NCI-H146 treated with DMSO at 0.1 percent for 48 hours (cell line): ENCODE results near the gene TBC1D22A.

ENCODE experiments used
- DNase-seq: peaks from one replicate; lab custom pipeline; 2025; ENCODE audit not compliant: unreplicated experiment; lab: John Stamatoyannopoulos, UW

Gene TBC1D22A

DNA sequence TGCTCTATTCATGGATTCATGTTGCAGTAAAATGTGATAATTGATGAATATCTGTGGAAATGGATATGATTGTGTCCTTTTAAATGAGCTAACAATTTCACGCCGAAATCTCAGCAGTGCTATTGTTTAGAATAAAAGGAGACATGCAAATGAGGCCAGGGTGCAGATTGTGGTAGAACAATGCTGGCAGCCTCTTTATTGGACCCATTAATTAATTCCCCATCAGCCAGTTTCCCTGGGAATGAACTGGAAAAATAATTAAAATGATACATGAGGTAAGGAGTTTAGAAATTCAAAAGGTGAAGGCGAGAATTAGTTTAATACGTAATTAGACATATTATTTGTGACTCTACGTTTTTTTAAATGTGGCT lies 306.2 kb downstream of the TBC1D22A start:
- no peak for DNase-seq

DNA sequence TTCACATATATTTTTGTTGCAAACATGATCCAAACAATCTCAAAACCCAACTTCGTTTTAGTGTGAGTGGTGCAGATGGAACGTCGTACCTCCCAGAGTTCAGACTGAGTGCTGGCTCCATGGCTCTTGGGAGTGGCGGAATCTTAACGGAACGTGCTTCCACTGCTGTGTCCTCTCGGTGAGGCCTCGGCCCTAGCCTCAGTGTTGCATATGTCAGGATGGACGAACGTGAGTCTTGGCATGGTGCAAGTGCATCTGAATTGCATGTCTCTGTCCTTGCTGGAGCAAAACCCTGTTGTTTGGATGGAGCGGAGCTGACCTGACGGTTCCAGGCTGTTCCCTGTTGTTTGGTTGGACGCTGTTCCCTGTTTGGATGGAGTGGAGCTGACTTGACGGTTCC lies 306.8 kb downstream of the TBC1D22A start:
- DNase-seq = no peak

DNA sequence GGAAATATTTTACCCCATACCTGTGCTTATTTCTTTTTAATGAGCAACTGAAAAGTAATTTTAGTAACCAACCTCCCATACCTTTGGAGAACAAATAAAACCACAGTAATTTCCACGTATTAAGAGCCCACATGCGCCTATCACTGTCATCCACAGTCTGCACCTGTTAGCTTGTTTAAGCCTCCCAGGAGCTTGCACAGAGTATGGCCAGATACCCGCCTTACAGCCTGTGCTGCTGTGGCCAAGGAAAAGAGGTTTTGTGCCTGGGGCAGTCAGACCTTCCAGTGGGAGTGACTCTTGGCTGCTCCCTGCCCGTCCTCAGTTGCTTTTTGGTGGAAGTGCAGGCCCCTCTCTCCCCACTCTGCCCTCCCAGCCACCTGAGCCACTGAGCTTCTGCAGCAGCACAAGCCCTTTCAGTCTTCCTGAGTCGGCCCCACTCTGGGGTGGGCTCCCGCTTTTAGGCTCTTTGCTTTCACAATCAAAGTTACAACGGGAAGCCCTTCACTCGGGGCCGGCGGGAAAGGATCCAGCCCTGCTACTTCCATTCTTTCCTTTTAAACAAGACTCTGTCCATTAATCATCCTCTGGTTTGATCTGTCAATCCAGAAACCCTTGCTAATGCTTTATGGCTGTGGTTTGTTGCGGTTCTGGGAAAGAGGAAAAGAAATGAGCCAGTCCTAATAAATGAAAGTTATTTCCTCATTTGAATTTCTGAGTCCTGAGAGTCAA lies 308.8 kb downstream of the TBC1D22A start:
- no peak for DNase-seq

DNA sequence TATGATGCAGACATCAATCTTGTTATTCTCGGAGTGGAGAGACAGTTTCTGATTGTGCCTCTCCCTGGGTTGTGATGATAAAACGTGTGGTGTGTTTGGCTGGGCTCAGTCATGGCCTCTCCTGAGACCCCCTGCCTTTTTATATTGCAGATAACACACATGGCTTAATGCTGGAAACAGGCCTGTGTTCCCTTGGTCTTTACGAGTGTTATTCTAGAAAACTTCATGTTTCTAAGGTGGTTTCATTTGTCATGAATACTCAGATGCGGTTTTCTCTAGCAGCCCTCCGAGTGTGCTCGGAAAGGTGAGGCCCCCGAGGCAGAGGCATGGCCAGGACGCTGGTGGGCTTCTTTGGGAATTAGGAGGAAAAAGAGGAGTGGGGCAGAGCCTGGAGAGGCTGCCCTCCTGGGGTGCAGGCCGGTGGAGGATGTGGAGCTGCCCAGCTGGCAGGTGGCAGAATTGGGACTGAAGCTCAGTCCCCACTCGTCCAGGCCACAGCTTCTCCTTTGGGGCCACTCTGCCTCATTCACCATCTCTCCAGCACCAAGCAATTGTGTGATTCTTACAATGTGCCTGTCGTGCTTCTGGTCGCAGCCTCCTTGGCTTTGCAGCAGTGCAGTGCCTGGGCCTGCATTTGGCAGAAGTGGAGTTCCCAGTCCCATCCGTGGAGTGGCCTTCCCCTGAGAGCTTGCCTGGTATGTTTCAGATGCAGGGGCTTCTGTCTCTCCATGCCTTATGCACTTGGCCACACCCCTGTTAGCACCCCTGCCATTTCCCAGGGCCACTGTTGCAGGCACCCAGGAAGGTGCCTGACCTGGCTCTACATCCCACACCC lies 309.6 kb downstream of the TBC1D22A start:
- DNase-seq = no peak

DNA sequence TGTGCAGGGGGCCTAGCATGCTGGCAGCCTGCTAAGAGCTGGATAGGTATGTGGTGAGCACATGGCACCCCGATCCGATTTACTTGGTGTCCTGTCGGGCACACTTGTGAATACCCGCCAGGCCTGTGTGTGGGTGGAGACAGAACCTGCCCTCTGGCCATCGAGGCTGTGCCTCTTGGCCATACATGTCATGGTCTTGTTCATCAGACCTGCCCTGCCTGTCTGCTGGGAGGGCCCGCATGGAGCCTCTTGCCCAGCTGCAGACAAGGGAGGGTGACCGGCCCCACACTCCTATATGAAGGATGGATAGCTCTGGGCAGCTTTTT lies 310.2 kb downstream of the TBC1D22A start:
- no peak for DNase-seq

DNA sequence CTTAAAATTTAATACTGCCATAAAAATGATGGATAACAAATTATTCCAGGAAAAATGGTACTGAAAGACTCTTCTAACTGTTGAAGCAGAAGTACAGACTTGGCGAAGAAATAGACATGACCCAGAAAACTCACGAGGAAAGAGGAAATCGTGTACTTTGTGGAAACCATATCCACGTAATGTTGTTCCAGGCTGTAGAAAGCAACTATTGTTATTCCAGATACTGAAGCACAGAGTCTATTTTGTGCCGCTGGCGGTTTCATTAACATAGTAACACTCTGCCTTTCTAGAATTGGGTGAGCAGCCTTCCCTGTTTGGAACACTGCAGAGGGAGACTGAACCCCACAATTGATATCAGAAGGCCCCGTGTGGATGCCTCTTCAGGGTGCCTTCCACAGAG lies 310.6 kb downstream of the TBC1D22A start:
- DNase-seq = no peak

DNA sequence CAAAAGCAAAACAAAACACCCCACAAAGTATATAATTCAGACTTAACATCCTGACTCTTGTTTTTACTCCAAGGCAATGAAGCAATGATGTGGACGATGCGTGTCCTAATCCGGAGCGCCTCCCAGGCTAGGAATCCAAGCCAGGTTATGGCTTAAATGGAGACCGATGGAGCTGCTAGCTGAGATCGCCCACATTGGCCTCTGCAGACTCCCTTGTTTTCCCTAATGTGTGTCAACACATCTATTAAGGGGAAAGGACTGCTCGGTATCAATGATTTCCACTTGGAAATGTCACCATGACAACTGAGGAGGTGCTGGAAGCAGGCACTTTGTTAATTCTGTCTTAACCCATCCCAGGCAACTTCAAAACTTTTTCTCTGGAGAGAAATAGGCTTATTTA lies 311.7 kb downstream of the TBC1D22A start:
- DNase-seq = no peak

DNA sequence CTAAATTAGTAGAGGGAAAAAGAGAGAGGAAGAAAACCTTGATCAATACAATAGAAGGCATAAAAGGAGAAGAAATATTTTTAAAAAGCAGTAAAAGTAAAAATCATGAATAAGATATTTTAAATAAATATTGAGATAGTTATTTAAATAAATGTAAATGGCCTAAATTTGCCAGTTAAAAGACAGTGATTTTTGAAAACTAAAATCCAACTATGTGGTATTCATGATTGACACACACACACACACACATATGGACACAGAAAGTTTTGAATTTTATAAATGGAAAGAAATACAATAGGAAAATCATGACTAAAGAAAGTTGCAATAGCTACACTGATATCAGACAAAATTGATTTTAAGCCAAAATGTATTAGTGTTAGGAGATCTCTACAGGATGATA lies 313.1 kb downstream of the TBC1D22A start:
- DNase-seq = no peak

DNA sequence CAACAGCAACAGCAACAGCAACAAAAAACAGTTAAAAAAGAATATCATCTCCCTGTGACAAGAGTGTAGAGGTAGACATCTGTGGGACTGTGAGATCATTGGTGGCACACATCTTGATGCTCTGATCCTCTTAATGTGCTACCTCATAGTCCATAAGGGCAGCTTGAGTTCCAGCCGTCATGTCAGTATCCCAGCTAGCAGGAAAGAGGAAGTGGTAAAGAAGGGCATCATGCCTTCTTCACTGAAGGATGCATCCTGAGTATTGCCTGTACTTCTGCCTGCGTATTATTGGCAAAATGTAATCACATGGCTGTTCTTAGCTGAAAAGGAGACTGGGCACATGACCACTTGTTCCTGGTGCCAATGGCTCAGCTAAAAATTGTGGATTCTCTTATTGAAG lies 314.3 kb downstream of the TBC1D22A start:
- DNase-seq = no peak

DNA sequence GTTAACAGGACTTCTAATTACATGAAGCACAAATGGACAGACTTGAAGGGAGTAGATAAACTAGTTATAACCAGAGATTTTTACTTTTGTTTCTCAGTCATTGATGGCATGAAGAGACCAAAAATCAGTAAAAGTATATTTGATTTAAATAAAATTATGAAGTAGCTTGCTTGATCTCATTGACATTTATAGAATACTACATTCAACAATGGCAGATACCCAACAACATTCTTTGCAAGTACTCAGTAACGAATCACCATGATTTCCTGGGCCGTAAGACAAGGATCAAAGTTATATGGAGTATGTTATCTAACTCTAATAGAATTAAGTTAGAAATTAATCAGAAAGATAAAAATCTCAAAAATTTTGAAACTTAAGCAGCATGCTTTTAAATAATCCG lies 317.6 kb downstream of the TBC1D22A start:
- DNase-seq = no peak

DNA sequence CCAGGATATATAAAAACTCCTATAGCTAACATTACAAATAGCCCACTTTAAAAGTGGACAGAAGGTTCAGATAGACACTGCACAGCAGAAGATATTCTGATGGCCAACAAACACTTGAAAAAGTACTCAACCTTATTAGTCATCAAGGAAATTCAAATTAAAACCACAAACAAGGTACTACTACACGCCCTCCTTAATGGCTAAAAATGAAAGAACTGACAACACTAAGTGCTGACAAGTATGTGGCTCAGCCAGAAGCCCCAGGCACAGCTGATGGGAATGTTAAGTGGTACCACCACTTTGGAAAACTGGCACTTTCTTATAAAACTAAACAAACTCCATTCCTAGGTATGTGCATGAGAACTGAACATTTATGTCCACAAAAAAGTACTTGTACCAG lies 320.1 kb downstream of the TBC1D22A start:
- DNase-seq = no peak

DNA sequence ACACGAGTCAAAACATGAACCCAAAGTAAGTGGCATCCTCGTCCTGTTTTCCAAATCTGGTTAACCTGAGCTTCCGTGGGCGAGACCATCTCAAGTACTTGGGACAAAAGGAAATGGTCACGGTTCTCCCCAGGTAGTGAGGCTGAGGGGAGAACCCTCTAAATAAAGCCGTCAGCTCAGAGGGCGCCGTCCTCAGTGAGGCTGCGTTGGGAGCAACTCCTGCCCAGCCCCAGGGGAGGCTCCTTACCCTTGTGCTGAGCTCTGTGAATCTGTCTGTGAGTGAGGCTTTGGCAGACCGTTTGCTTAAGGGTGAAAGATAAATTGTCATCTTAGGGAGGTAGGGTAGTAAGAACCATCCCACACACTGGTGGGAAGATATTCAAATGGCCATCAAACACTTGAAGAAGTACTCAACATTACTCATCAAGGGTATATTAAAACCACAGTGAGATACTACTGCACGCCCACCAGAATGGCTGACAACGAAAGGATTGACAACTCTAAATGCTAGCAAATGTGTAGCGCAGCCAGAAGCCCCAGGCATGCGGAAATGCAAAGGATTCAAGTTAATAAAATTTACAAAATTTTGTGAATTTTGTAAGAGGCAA lies 321.0 kb downstream of the TBC1D22A start:
- no peak for DNase-seq

DNA sequence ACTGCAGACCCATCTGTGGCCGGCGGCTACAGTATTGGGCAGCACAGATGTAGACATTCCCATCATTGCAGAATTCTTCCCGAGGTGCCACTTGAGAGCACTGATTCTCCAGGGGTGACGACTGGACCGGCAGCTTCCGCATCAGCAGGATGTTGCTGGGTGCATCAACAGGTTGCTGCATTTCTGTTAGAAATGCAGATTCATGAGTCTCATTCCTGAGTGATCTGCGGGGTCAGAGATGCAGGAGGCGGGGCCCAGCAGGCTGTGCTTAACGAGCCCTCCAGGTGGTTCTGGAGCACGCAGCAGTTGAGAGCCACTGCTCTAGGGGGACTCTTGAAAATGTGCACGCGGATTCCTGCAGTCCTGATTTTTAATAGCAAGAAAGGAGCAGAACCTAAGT lies 321.8 kb downstream of the TBC1D22A start:
- no peak for DNase-seq

DNA sequence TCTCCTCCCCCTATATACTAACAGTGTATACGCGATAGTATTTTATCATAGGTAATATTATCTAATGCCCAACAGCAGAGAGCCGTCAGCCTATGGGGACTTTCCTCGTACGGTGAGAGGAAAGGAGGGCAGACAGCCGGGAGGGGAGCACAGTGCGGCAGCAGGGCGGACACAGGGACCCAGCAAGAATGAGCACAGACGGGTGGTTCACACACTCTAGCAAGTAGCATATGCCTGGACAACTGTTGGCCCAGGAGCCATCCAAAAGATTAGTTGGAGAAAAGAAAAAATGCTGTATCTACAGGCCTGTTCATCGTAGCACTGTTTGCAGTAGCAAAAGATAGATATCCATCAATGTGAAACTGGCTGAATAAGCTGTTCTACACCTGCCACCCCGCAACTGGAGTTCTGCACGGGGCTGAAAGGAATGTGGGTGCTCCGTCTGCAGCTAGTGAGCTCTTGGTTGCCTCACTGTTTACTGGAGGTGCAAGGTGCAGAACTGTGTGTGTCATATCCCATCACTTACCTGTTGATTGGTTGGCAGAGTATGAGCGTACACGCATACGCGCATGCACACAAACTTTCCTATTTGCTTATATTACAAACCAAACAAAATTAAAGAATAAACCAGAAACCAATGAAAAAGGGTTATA lies 324.3 kb downstream of the TBC1D22A start:
- no peak for DNase-seq

DNA sequence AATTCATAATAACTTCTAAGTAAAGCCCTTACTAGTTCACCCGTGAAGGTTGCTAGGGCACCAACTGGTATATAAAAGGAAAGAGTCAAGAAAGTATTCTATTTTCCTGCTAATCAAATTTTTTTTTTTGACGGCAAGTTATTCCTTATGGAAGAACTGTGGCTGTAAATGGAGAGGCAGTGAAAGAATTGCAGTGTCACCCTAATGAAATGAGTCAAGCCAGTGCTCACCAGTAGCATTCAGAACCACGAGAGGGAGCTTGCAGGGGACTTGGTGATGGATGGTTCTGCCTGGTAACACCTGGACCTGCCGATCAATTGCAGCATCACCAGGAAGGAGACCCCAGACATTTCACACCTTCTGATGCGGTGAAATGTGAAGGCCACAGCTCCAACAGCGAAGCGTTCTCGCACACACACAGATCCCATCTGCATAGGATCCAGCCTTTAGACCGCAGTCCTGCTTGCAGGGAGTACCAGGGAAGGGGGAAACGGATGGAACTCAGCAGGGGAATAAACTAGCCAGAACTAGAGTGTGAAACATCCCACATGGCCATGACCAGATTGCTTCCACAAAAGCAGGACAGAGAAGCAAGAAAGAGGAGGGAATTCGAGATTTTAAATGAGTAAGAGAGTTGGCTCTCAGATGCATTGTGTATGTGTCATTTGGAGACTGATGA lies 326.2 kb downstream of the TBC1D22A start:
- DNase-seq = no peak

DNA sequence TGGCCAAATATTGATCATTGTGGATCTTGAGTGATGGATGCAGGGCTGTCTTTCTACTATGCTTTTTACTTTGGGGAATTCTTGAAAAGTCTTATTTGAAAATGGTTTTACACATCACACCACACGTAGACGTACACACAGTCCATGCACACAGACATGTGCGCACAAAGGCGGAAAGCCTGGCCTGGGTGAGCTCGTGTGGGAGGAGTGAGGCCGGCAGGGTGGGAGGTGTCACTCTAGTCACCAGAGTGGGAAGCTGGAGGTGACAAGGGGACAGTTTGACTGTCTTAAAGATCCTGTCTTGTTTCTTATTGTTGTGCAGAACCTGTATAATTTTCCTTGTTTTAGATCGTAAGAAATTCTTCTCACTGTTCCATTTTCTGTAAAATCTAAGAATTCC lies 326.9 kb downstream of the TBC1D22A start:
- DNase-seq = no peak

DNA sequence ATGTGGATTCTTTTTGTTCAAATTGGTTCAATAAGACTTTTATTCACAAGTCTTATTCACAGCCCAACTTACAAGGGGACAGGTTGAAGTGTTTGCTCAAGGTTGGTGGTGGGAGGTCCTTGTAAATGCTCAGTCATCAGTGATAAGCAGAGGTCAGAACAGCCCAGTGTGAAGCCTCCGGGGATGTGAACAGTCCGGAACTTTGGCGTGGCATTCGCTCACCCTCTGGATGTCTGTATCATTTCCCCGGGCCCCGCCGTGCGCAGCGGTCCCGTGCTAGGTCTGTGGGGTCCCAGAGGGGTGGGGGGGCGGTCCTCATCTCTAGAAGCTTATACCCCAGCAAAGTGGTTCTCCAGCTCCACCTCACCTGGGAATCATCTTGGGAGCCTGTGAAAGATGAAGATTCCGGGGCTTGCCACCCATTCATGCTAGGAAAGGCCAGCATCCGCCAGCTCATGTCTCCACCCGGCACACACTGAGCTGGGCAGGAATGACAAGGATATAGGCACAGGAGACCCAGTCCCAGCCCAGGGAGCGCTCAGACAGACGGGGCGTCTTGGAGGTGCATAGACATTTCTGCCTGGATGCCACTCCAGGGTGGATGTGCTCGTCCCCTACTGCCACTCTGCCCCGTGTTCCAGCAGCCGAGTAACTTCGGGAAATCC lies 327.5 kb downstream of the TBC1D22A start:
- no peak for DNase-seq

DNA sequence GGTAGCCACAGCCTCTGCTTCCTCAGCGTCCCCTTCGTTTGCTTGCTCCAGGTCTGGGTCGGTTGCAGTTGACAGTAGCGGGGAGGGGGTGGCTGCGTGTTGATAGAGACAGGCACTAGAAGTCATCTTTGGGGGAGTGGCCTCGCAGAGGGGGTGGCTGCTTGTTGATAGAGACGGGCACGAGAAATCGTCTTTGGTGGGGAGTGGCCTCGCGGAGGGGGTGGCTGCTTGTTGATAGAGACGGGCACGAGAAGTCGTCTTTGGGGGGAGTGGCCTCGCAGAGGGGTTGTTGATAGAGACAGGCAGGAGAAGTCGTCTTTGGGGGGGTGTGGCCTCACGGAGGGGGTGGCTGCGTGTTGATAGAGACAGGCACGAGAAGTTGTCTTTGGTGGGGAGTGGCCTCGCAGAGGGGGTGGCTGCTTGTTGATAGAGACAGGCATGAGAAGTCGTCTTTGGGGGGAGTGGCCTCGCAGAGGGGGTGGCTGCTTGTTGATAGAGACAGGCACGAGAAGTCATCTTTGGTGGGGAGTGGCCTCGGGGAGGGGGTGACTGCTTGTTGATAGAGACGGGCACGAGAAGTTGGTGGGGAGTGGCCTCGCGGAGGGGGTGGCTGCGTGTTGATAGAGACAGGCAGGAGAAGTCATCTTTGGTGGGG lies 328.3 kb downstream of the TBC1D22A start:
- peak; percentile 22 for DNase-seq

DNA sequence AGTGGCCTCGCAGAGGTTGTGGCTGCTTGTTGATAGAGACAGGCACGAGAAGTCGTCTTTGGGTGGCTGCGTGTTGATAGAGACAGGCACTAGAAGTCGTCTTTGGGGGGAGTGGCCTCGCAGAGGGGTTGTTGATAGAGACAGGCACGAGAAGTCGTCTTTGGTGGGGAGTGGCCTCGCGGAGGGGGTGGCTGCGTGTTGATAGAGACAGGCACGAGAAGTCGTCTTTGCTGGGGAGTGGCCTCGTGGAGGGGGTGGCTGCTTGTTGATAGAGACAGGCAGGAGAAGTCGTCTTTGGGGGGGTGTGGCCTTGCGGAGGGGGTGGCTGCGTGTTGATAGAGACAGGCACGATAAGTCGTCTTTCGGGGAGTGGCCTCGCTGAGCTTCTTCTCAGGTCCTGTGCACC lies 328.8 kb downstream of the TBC1D22A start:
- DNase-seq = no peak
